A549 (cell line): ENCODE measurements around the gene RNF114. TPM values are rescaled to one million over a fixed set of nuclear protein-coding genes. Genes with fewer than 3 reads are reported as not detected.
A peak's percentile ranks its signal among the peaks of the same experiment; 100 is the strongest.

ENCODE experiments used
- ATAC-seq, 2 experiments: fragments of 200-7000 bp in 1 of 2; fragments of >200 bp in 1 of 2; cut with Nextera tagmentation in 1 of 2; cut with Tn5 transposase in 1 of 2; 3 replicates each; pipeline versions ENCODE4 v1.8.0 to v1.9.1; 2018 to 2020; ENCODE audit warnings: mild to moderate bottlenecking in 1 of 2, moderate library complexity in 1 of 2
- CTCF ChIA-PET: fragments of 300-600 bp; sonication (Branson Sonifier 250); formaldehyde crosslinking; extraction: SDS; loops from one replicate; lab custom pipeline; 2021; ENCODE audit warnings: antibody characterized with exemption, inconsistent platforms; lab: Yijun Ruan, JAX
- POLR2A ChIA-PET: fragments of 350-600 bp; formaldehyde crosslinking; extraction: SDS; loops from one replicate; lab custom pipeline; 2021; ENCODE audit warnings: antibody characterized with exemption, inconsistent platforms; lab: Yijun Ruan, JAX
- DNase-seq, 2 experiments: peaks; one replicate each; pipeline versions ENCODE4 v3.0.0 to v3.0.0-alpha.2; 2011 to 2016; ENCODE audit warnings: low read depth in 1 of 2, low spot score in 1 of 2
- FAIRE-seq: peaks from 2 replicates; lab custom pipeline; 2011; peaks lifted over from hg19 to GRCh38; lab: Jason Lieb, UNC
- H3K27ac ChIP-seq, 2 experiments: fragments of >200 bp; sonication (Bioruptor Twin); formaldehyde crosslinking; 3 replicates each; pipeline ENCODE4 v1.5.1; 2016 to 2017
- H3K4me1 ChIP-seq: fragments of >200 bp; sonication (Bioruptor Twin); formaldehyde crosslinking; 3 replicates; pipeline ENCODE4 v1.6.1; 2016
- H3K4me2 ChIP-seq: fragments of >200 bp; sonication (Bioruptor Twin); formaldehyde crosslinking; 3 replicates; pipeline ENCODE4 v1.6.1; 2016
- H3K4me3 ChIP-seq: fragments of >200 bp; sonication (Bioruptor Twin); formaldehyde crosslinking; 3 replicates; pipeline ENCODE4 v1.5.1; 2016
- H3K9me3 ChIP-seq: fragments of >200 bp; sonication (Bioruptor Twin); formaldehyde crosslinking; 3 replicates; pipeline ENCODE4 v1.6.1; 2016
- CBX8 ChIP-seq: fragments of 200-600 bp; sonication (generic); IDR thresholded peaks from 2 replicates; pipeline ENCODE4 v1.6.1; 2016
- CEBPB ChIP-seq, 2 experiments: fragments of >200 bp in 1 of 2; sonication (Bioruptor Twin) in 1 of 2; formaldehyde crosslinking in 1 of 2; IDR thresholded peaks; 2 replicates each; pipeline ENCODE4 v1.6.1; 2012 to 2016
- EHF ChIP-seq: fragments of 250-450 bp; sonication (Bioruptor Pico); IDR thresholded peaks from 2 replicates; pipeline ENCODE4 v1.5.0; 2020; ENCODE audit warnings: mild to moderate bottlenecking
- EP300 ChIP-seq, 2 experiments: fragments of >200 bp; sonication (Bioruptor Twin); formaldehyde crosslinking; IDR thresholded peaks; 2 replicates in 1 of 2; 3 replicates in 1 of 2; pipeline ENCODE4 v1.6.1; 2016 to 2017
- FOXS1 ChIP-seq: fragments of 250-450 bp; sonication (Bioruptor Pico); IDR thresholded peaks from 2 replicates; pipeline ENCODE4 v1.5.0; 2020; ENCODE audit warnings: mild to moderate bottlenecking, moderate library complexity
- GATA3 ChIP-seq: IDR thresholded peaks from 2 replicates; pipeline ENCODE4 v1.6.1; 2012; ENCODE audit warnings: borderline replicate concordance
- HDAC2 ChIP-seq: fragments of 200-600 bp; sonication (generic); IDR thresholded peaks from 2 replicates; pipeline ENCODE4 v1.6.1; 2016
- HOXB13 ChIP-seq: fragments of 250-450 bp; sonication (Bioruptor Pico); IDR thresholded peaks from 2 replicates; pipeline ENCODE4 v1.5.0; 2020; ENCODE audit warnings: low read depth, mild to moderate bottlenecking, moderate library complexity
- HOXB5 ChIP-seq: fragments of 250-450 bp; sonication (Bioruptor Pico); IDR thresholded peaks from 2 replicates; pipeline ENCODE4 v1.5.0; 2020; ENCODE audit warnings: mild to moderate bottlenecking, moderate library complexity
- JUN ChIP-seq, 2 experiments: fragments of >200 bp; sonication (Bioruptor Twin); formaldehyde crosslinking; IDR thresholded peaks; 2 replicates in 1 of 2; 3 replicates in 1 of 2; pipeline ENCODE4 v1.6.1; 2016 to 2017
- KDM1A ChIP-seq: fragments of 200-600 bp; sonication (generic); IDR thresholded peaks from 2 replicates; pipeline ENCODE4 v1.6.1; 2016; ENCODE audit warnings: low read depth, mild to moderate bottlenecking
- KDM5A ChIP-seq: fragments of 200-600 bp; sonication (generic); IDR thresholded peaks from 2 replicates; pipeline ENCODE4 v1.6.1; 2016; ENCODE audit warnings: antibody characterized with exemption, mild to moderate bottlenecking
- MYC ChIP-seq: IDR thresholded peaks from 2 replicates; pipeline ENCODE4 v1.6.1; 2012; ENCODE audit warnings: mild to moderate bottlenecking, inconsistent platforms, low read length, improper control_type of control experiment, borderline replicate concordance
- NPAS2 ChIP-seq: fragments of 250-450 bp; sonication (Bioruptor Pico); IDR thresholded peaks from 2 replicates; pipeline ENCODE4 v1.8.0; 2022; ENCODE audit warnings: mild to moderate bottlenecking, moderate library complexity, borderline replicate concordance
- RARB ChIP-seq: fragments of 250-450 bp; sonication (Bioruptor Pico); IDR thresholded peaks from 2 replicates; pipeline ENCODE4 v1.8.0; 2021; ENCODE audit warnings: mild to moderate bottlenecking, moderate library complexity
- TFCP2L1 ChIP-seq: fragments of 250-450 bp; sonication (Bioruptor Pico); IDR thresholded peaks from 2 replicates; pipeline ENCODE4 v1.5.0; 2021; ENCODE audit warnings: mild to moderate bottlenecking
- TP53 ChIP-seq: fragments of 250-450 bp; sonication (Bioruptor Pico); IDR thresholded peaks from 2 replicates; pipeline ENCODE4 v1.5.0; 2021; ENCODE audit warnings: mild to moderate bottlenecking, moderate library complexity
- WGBS: methylation state at CpG from one replicate; pipeline ENCODE4 v1.1.6; 2017; ENCODE audit errors: missing lambda C conversion rate; 5-methylcytosine and 5-hydroxymethylcytosine counted together
- polyA plus RNA-seq, 4 experiments: library from polyadenylated mRNA; depleted of rRNA in 3 of 4; stranded (reverse); fragments of >200 nt; fragmentation: RNase III in 1 of 4; extraction: RNeasy Plus Mini Kit Qiagen cat#74134 plus additional on column Dnase treatment in 1 of 4; gene quantifications; 2 replicates in 3 of 4; 3 replicates in 1 of 4; pipeline ENCODE4 v1.2.3, GENCODE V29; 2011 to 2017
- TF ChIP-seq, protein P1 (sequence below): fragments of 450-650 bp; IDR thresholded peaks from 2 replicates; pipeline ENCODE4 v1.6.1; 2014; ENCODE audit warnings: antibody characterized with exemption
- TF ChIP-seq, protein P2 (sequence below): IDR thresholded peaks from 2 replicates; pipeline ENCODE4 v1.6.1; 2012
- TF ChIP-seq, protein P3 (sequence below): fragments of 200-600 bp; sonication (generic); IDR thresholded peaks from 2 replicates; pipeline ENCODE4 v1.6.1; 2016; ENCODE audit warnings: antibody characterized with exemption, mild to moderate bottlenecking, moderate library complexity
- TF ChIP-seq, protein P4 (sequence below): IDR thresholded peaks from 2 replicates; pipeline ENCODE4 v1.6.1; 2012; ENCODE audit warnings: low read depth, borderline replicate concordance

RNF114 gene
- polyA plus RNA-seq, 2 of the 4 experiments (the other 2 are of a cell fraction), result 43.1 to 44.8 TPM

DNA sequence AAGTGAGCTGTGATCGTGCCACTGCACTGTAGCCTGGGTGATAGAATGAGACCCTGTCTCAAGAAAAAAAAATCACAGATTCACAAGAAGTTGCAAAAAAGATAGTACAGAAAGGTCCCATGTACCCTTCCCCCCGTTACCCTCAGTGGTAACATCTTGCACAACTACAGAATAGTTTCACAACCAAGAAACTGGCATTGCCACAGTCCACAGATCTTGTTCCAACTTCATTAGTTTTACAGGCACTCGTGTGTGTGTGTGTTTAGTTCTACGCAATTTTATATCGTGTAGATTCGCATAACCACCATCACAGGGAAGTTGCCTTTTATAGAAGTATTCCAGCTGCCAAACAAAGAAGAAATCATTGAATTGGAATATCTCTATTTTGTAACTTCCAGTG, 40.0 kb upstream of the RNF114 start:
- CTCF ChIA-PET, result interaction anchor here (0.7 to 2.2 kb wide), 5 partner anchors 9 to 286 kb away, joined by 4 to 10 read pairs (median 6); no protein-coding TSS in a partner anchor

DNA sequence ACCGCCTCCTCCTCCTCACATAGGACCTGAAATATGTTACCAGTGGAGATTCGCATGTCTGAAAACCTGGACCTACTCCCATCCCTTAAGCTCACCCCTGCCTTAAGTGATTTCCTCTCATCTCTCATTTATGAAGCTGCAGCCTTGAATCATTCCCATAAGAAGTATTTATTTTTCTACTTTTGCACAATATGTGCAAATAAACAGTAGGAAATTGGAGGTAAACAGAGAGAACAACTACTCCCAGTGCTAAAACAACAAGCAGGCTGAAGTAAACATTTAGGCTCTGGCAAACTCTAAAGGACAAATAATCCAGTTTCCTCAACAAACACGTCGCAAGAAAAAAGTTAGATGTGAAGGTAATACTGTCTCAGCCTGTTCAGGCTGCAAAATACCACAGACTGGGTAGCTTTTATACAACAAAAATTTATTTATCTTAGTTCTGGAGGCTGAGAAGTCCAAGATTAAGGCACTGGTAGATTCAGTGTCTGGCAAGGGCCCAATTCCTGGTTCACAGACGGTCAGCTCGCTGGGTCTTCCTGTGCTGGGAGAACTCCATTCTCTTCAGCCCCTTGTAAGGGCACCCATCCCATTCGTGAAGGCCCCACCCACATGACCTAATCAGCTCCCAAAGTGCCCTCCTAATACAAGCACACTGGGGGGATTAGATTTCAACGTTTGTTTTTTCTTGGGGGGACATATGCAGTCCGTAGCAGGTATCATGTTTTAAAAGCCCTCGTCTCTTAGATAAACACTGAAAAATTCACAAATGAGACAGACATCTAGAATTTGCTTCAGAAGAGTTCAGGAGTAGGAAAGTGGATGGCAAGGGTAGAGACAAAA, 36.4 kb upstream of the RNF114 start:
- POLR2A ChIA-PET, result no interaction called here
- Histone ChIP-seq H3K4me1 (peaks cover 14% of the 10 kb centered on the region; the same call in 2 of the 3 replicates), H3K27ac (no peak overlapping the region), H3K4me2 (peak overlapping the region; percentile 41), H3K9me3 (no peaks in the 10 kb centered on the region), H3K4me3 (no peak overlapping the region)
- DNase-seq, result peak in 1 of 2 experiments; percentile 49
- CTCF ChIA-PET, result interaction anchor here (0.8 to 7.1 kb wide), 9 partner anchors 9 to 365 kb away, joined by 3 to 90 read pairs (median 5); no protein-coding TSS in a partner anchor
- WGBS, result 36% methylated on average over 10 of the region's 10 CpGs
- TF ChIP-seq CEBPB (IDR thresholded peaks at IDR 0.05), result peak; percentile 25 to 85; a peak in 3 of 4 replicates
- TF ChIP-seq EP300 (IDR thresholded peaks at IDR 0.05), result 0 out of 5 replicates have a peak, but pooled peaks of 1 of the 2 experiments have one; percentile 9
- peak; percentile 72 for TF ChIP-seq GATA3
- TF ChIP-seq, protein P1, sequence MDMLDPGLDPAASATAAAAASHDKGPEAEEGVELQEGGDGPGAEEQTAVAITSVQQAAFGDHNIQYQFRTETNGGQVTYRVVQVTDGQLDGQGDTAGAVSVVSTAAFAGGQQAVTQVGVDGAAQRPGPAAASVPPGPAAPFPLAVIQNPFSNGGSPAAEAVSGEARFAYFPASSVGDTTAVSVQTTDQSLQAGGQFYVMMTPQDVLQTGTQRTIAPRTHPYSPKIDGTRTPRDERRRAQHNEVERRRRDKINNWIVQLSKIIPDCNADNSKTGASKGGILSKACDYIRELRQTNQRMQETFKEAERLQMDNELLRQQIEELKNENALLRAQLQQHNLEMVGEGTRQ, result no peak
- no peak for FAIRE-seq
- peak; percentile 39 to 70; a peak in 4 of 6 replicates for ATAC-seq

More for the DNA sequence above, 40.0 kb upstream of the RNF114 start:
- no peaks in the 10 kb centered on the region for H3K9me3 ChIP-seq
- no peak for ATAC-seq
- POLR2A ChIA-PET, result no interaction called here
- WGBS, result 83% methylated on average over 6 of the region's 6 CpGs
- no peak overlapping the region for H3K4me2 ChIP-seq
- no peak overlapping the region for H3K4me3 ChIP-seq
- H3K4me1 ChIP-seq, result peaks cover 14% of the 10 kb centered on the region; the same call in 2 of the 3 replicates
- H3K27ac ChIP-seq, result no peak overlapping the region
- no peak for DNase-seq
- TF ChIP-seq FOXS1 (CRISPR knock-in tag) (no peak), KDM1A (no peak), TP53 (CRISPR knock-in tag) (no peak), EHF (CRISPR knock-in tag) (no peak), TFCP2L1 (CRISPR knock-in tag) (no peak), CBX8 (no peak), JUN (IDR thresholded peaks at IDR 0.05) (no peak), GATA3 (no peak)
- no peak for FAIRE-seq

DNA sequence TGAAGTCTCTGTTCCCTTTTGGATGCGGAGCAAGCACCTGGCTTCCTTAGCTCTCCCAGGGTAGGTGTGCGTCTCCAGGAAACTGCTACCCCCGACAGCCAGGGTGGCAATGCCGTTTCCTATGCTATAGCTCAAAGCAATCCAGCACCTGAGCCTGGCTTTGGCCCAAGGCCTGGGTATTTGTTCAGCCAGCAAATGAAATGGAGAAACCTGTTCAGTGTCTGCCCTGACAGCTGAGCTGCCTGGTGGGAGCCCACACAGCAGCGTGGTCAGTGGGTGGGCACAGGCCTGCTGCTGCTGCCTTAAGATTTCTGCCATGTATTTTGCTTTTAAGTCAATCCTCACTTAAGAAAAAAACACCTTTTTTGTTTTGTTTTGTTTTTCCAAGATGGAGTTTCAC, 34.6 kb upstream of the RNF114 start:
- ChIA-PET CTCF (interaction anchor here (0.9 to 7.3 kb wide), 6 partner anchors 9 to 367 kb away, joined by 3 to 90 read pairs (median 8); partner anchors contain the start of gene SPATA2), POLR2A (no interaction called here)
- Histone ChIP-seq H3K27ac (no peak overlapping the region), H3K4me3 (no peak overlapping the region), H3K9me3 (no peaks in the 10 kb centered on the region), H3K4me2 (no peak overlapping the region), H3K4me1 (peaks cover 14% of the 10 kb centered on the region; the same call in 2 of the 3 replicates)
- no peak for DNase-seq
- TF ChIP-seq HOXB5, result no peak
- TF ChIP-seq RARB, result no peak
- TF ChIP-seq, protein P2, sequence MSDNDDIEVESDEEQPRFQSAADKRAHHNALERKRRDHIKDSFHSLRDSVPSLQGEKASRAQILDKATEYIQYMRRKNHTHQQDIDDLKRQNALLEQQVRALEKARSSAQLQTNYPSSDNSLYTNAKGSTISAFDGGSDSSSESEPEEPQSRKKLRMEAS, result no peak
- no peak for TF ChIP-seq KDM5A
- TF ChIP-seq TFCP2L1 (CRISPR knock-in tag), result no peak
- TF ChIP-seq, protein P3, sequence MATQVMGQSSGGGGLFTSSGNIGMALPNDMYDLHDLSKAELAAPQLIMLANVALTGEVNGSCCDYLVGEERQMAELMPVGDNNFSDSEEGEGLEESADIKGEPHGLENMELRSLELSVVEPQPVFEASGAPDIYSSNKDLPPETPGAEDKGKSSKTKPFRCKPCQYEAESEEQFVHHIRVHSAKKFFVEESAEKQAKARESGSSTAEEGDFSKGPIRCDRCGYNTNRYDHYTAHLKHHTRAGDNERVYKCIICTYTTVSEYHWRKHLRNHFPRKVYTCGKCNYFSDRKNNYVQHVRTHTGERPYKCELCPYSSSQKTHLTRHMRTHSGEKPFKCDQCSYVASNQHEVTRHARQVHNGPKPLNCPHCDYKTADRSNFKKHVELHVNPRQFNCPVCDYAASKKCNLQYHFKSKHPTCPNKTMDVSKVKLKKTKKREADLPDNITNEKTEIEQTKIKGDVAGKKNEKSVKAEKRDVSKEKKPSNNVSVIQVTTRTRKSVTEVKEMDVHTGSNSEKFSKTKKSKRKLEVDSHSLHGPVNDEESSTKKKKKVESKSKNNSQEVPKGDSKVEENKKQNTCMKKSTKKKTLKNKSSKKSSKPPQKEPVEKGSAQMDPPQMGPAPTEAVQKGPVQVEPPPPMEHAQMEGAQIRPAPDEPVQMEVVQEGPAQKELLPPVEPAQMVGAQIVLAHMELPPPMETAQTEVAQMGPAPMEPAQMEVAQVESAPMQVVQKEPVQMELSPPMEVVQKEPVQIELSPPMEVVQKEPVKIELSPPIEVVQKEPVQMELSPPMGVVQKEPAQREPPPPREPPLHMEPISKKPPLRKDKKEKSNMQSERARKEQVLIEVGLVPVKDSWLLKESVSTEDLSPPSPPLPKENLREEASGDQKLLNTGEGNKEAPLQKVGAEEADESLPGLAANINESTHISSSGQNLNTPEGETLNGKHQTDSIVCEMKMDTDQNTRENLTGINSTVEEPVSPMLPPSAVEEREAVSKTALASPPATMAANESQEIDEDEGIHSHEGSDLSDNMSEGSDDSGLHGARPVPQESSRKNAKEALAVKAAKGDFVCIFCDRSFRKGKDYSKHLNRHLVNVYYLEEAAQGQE, result no peak
- TF ChIP-seq NPAS2 (CRISPR knock-in tag), result no peak
- no peak for TF ChIP-seq HDAC2
- TF ChIP-seq KDM1A, result no peak
- TF ChIP-seq, protein P4, sequence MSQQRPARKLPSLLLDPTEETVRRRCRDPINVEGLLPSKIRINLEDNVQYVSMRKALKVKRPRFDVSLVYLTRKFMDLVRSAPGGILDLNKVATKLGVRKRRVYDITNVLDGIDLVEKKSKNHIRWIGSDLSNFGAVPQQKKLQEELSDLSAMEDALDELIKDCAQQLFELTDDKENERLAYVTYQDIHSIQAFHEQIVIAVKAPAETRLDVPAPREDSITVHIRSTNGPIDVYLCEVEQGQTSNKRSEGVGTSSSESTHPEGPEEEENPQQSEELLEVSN, result no peak
- no peak for TF ChIP-seq MYC
- no peak for TF ChIP-seq HOXB13 (CRISPR knock-in tag)
- WGBS, result 90% methylated on average over 5 of the region's 5 CpGs
- FAIRE-seq, result no peak
- no peak for ATAC-seq
